MM.1S (cell line): ENCODE data around the gene SMARCA4.

Experiments
- DNase-seq: peaks from one replicate; pipeline ENCODE4 v3.0.0-alpha.2; 2015
- H2AFZ ChIP-seq: fragments of 300-600 bp; sonication (generic); 2 replicates; pipeline ENCODE4 v1.6.0; 2016; ENCODE audit warnings: antibody characterized with exemption, low read length
- H3F3A ChIP-seq: fragments of 300-600 bp; sonication (generic); 2 replicates; pipeline ENCODE4 v1.6.1; 2016; ENCODE audit warnings: mild to moderate bottlenecking, antibody characterized with exemption, low read length, moderate library complexity, mixed read lengths; ENCODE audit not compliant: insufficient read depth
- H3K27ac ChIP-seq: fragments of 300-600 bp; sonication (generic); 2 replicates; pipeline ENCODE4 v1.5.1; 2016; ENCODE audit warnings: mild to moderate bottlenecking, low read length
- H3K27me3 ChIP-seq: fragments of 300-600 bp; sonication (generic); replicated peaks from 2 replicates; pipeline ENCODE4 v1.6.0; 2016; ENCODE audit warnings: low read length; ENCODE audit not compliant: insufficient read depth
- H3K36me3 ChIP-seq: fragments of 300-600 bp; sonication (generic); replicated peaks from 2 replicates; pipeline ENCODE4 v1.6.1; 2016; ENCODE audit warnings: mild to moderate bottlenecking, low read length, mixed read lengths; ENCODE audit not compliant: insufficient read depth
- H3K4me1 ChIP-seq: fragments of 300-600 bp; sonication (generic); 2 replicates; pipeline ENCODE4 v1.6.1; 2016; ENCODE audit warnings: low read length, mixed read lengths
- H3K4me2 ChIP-seq: fragments of 300-600 bp; sonication (generic); 2 replicates; pipeline ENCODE4 v1.6.0; 2016; ENCODE audit warnings: low read depth, low read length
- H3K4me3 ChIP-seq: fragments of 300-600 bp; sonication (generic); 2 replicates; pipeline ENCODE4 v1.5.1; 2016; ENCODE audit warnings: low read length, mixed read lengths
- H3K79me2 ChIP-seq: fragments of 300-600 bp; sonication (generic); 2 replicates; pipeline ENCODE4 v1.6.1; 2016; ENCODE audit warnings: mixed run types, low read length, mixed read lengths
- H3K9ac ChIP-seq: fragments of 300-600 bp; sonication (generic); 2 replicates; pipeline ENCODE4 v1.6.1; 2016; ENCODE audit warnings: low read length, mixed read lengths
- H3K9me2 ChIP-seq: fragments of 300-600 bp; sonication (generic); replicated peaks from 2 replicates; pipeline ENCODE4 v1.6.1; 2016; ENCODE audit warnings: mild to moderate bottlenecking, low read length, mixed read lengths; ENCODE audit not compliant: insufficient read depth
- H3K9me3 ChIP-seq: fragments of 300-600 bp; sonication (generic); replicated peaks from 2 replicates; pipeline ENCODE4 v1.6.1; 2016; ENCODE audit warnings: mild to moderate bottlenecking, low read length, mixed read lengths; ENCODE audit not compliant: insufficient read depth
- H4K20me1 ChIP-seq: fragments of 300-600 bp; sonication (generic); 2 replicates; pipeline ENCODE4 v1.6.1; 2016; ENCODE audit warnings: mild to moderate bottlenecking, low read length, moderate library complexity, mixed read lengths; ENCODE audit not compliant: insufficient read depth
- CTCF ChIP-seq: fragments of 300-600 bp; sonication (generic); IDR thresholded peaks from 2 replicates; pipeline ENCODE4 v1.5.1; 2016; ENCODE audit warnings: antibody characterized with exemption, low read length, mixed read lengths
- EZH2 ChIP-seq: fragments of 300-600 bp; sonication (generic); optimal IDR thresholded peaks from 2 replicates; pipeline ENCODE3; 2017; ENCODE audit warnings: low read depth, mild to moderate bottlenecking, antibody characterized with exemption, low read length, mixed read lengths
- EZH2phosphoT487 ChIP-seq: fragments of 300-600 bp; sonication (generic); IDR thresholded peaks from 2 replicates; pipeline ENCODE4 v1.6.1; 2018; ENCODE audit warnings: antibody characterized with exemption, low read length

The SMARCA4 gene

GRCh38 chr19:11050323-11051114, 89.7 kb downstream of the SMARCA4 start:
- Histone ChIP-seq H3K9me2 (no peaks in the 10 kb centered on the region), H3K9me3 (no peaks in the 10 kb centered on the region), H3K4me2 (0 out of 2 replicates have a peak overlapping the region, but pooled peaks have one; percentile 58), H2AFZ (no peak overlapping the region), H3K4me3 (no peak overlapping the region), H4K20me1 (no peaks in the 10 kb centered on the region), H3K27me3 (no peaks in the 10 kb centered on the region), H3F3A (peaks cover 26% of the 10 kb centered on the region), H3K4me1 (peaks cover 22% of the 10 kb centered on the region), H3K27ac (no peak overlapping the region; the same call in 1 of the 2 replicates), H3K9ac (no peak overlapping the region), H3K36me3 (no peaks in the 10 kb centered on the region), H3K79me2 (peaks cover 12% of the 10 kb centered on the region)
- TF ChIP-seq EZH2 (no peak), CTCF (no peak), EZH2phosphoT487 (no peak)
- DNase-seq = no peak

GRCh38 chr19:11053817-11054195, 93.0 kb downstream of the SMARCA4 start:
- no peak overlapping the region for H3K9ac ChIP-seq
- DNase-seq = no peak
- H3K27ac ChIP-seq = no peak overlapping the region
- no peak for TF ChIP-seq EZH2phosphoT487
- no peak for TF ChIP-seq CTCF
- no peak for TF ChIP-seq EZH2
- no peak overlapping the region for H3K4me2 ChIP-seq
- peaks cover 15% of the 10 kb centered on the region for H3K4me1 ChIP-seq
- peaks cover 12% of the 10 kb centered on the region for H3K79me2 ChIP-seq
- no peaks in the 10 kb centered on the region for H4K20me1 ChIP-seq
- H3K9me3 ChIP-seq = no peaks in the 10 kb centered on the region
- H3F3A ChIP-seq = peaks cover 13% of the 10 kb centered on the region
- no peak overlapping the region for H3K4me3 ChIP-seq
- H3K27me3 ChIP-seq = no peaks in the 10 kb centered on the region
- no peaks in the 10 kb centered on the region for H3K36me3 ChIP-seq
- no peaks in the 10 kb centered on the region for H3K9me2 ChIP-seq
- no peak overlapping the region for H2AFZ ChIP-seq

GRCh38 chr19:11054200-11054599, 93.4 kb downstream of the SMARCA4 start:
- no peaks in the 10 kb centered on the region for H3K9me2 ChIP-seq
- no peak overlapping the region for H3K27ac ChIP-seq
- DNase-seq = no peak
- no peak overlapping the region for H3K4me2 ChIP-seq
- peaks cover 12% of the 10 kb centered on the region for H3K4me1 ChIP-seq
- H3K79me2 ChIP-seq = peaks cover 12% of the 10 kb centered on the region
- no peaks in the 10 kb centered on the region for H3K9me3 ChIP-seq
- TF ChIP-seq EZH2phosphoT487 = no peak
- no peak for TF ChIP-seq CTCF
- TF ChIP-seq EZH2 = no peak
- H3K36me3 ChIP-seq = no peaks in the 10 kb centered on the region; the same call in 1 of the 2 replicates
- H2AFZ ChIP-seq = no peak overlapping the region
- H3K4me3 ChIP-seq = no peak overlapping the region
- H4K20me1 ChIP-seq = no peaks in the 10 kb centered on the region
- H3F3A ChIP-seq = peaks cover 9% of the 10 kb centered on the region
- no peaks in the 10 kb centered on the region for H3K27me3 ChIP-seq
- no peak overlapping the region for H3K9ac ChIP-seq
